Limb (tissue), 2 donors: ENCODE data around the gene ABHD10.

ENCODE experiments used
- DNase-seq, 2 donors: peaks; one replicate each; pipeline ENCODE4 v3.0.0-alpha.2; 2016; ENCODE audit errors: extremely low spot score in 2 of 2

The ABHD10 gene

GRCh38 chr3:111978583-111979433, at the start of gene ABHD10:
TSS of gene ABHD10 (plus strand) at chr3:111979026. CDS start at chr3:111979062, 36 bp downstream.
- peak; percentile 95 to 97 for DNase-seq

GRCh38 chr3:111929484-111929883, 49.3 kb upstream of the ABHD10 start:
- DNase-seq: no peak

- DNase-seq: no peak
Observed at GRCh38 chr3:111932946-111933345, 45.9 kb upstream of the ABHD10 start.

GRCh38 chr3:111936191-111936841, 42.5 kb upstream of the ABHD10 start:
- peak in 1 of 2 donors; percentile 30 for DNase-seq

GRCh38 chr3:111936967-111937366, 41.9 kb upstream of the ABHD10 start:
- no peak for DNase-seq

GRCh38 chr3:111937871-111938270, 41.0 kb upstream of the ABHD10 start:
- no peak for DNase-seq

GRCh38 chr3:111939873-111940272, 39.0 kb upstream of the ABHD10 start:
- no peak for DNase-seq

- no peak for DNase-seq
Observed at GRCh38 chr3:111943533-111943932, 35.3 kb upstream of the ABHD10 start.

GRCh38 chr3:111944372-111944771, 34.5 kb upstream of the ABHD10 start:
- DNase-seq: no peak

GRCh38 chr3:111947231-111947630, 31.6 kb upstream of the ABHD10 start:
- DNase-seq: peak in 1 of 2 donors; percentile 12

- no peak for DNase-seq
Observed at GRCh38 chr3:111948786-111949185, 30.0 kb upstream of the ABHD10 start.

GRCh38 chr3:111949712-111950111, 29.1 kb upstream of the ABHD10 start:
- DNase-seq: no peak

GRCh38 chr3:111951032-111951431, 27.8 kb upstream of the ABHD10 start:
- no peak for DNase-seq

GRCh38 chr3:111952086-111952485, 26.7 kb upstream of the ABHD10 start:
- DNase-seq: no peak

- DNase-seq: no peak
Observed at GRCh38 chr3:111952866-111953450, 25.9 kb upstream of the ABHD10 start.

GRCh38 chr3:111954228-111954990, 24.4 kb upstream of the ABHD10 start:
- DNase-seq: no peak

- no peak for DNase-seq
Observed at GRCh38 chr3:111955876-111956275, 22.9 kb upstream of the ABHD10 start.

- no peak for DNase-seq
Observed at GRCh38 chr3:111956449-111956848, 22.4 kb upstream of the ABHD10 start.

GRCh38 chr3:111956995-111957734, 21.7 kb upstream of the ABHD10 start:
- peak in 1 of 2 donors; percentile 22 for DNase-seq

- DNase-seq: peak in 1 of 2 donors; percentile 32
Observed at GRCh38 chr3:111961461-111962164, 17.2 kb upstream of the ABHD10 start.
